Aorta (tissue), 5 donors: ENCODE measurements around the gene HEY2. TPM values are rescaled to one million over a fixed set of nuclear protein-coding genes. Genes with fewer than 3 reads are reported as not detected.

ENCODE experiments used
- ATAC-seq: fragments of 200-7000 bp; cut with Tn5 transposase; one replicate; pipeline ENCODE4 v1.9.1; 2022; ENCODE audit warnings: moderate library complexity; ENCODE audit not compliant: low FRiP score
- DNase-seq, 2 donors: peaks; one replicate each; pipeline ENCODE4 v3.0.0-alpha.2; 2020
- H3K27ac ChIP-seq, 2 donors: one replicate each; pipeline ENCODE4 v1.5.1; 2013; ENCODE audit warnings: low read length in 2 of 2, mild to moderate bottlenecking in 2 of 2, moderate library complexity in 2 of 2, control low read depth in 1 of 2, inconsistent platforms in 1 of 2, low read depth in 1 of 2
- H3K27me3 ChIP-seq, 2 donors: one replicate each; pipeline ENCODE4 v1.6.1; 2013; ENCODE audit warnings: control low read depth in 1 of 2, low read length in 1 of 2, mild to moderate bottlenecking in 1 of 2, moderate library complexity in 1 of 2; ENCODE audit not compliant: insufficient read depth in 2 of 2, control insufficient read depth in 1 of 2
- H3K36me3 ChIP-seq, 2 donors: one replicate each; pipeline ENCODE4 v1.6.1; 2013; ENCODE audit warnings: control low read depth in 1 of 2, low read length in 1 of 2, mild to moderate bottlenecking in 1 of 2; ENCODE audit not compliant: insufficient read depth in 2 of 2, control insufficient read depth in 1 of 2
- H3K4me1 ChIP-seq, 2 donors: one replicate each; pipeline ENCODE4 v1.6.1; 2013; ENCODE audit warnings: low read length in 2 of 2, control low read depth in 1 of 2, mild to moderate bottlenecking in 1 of 2, moderate library complexity in 1 of 2; ENCODE audit not compliant: insufficient read depth in 2 of 2, control insufficient read depth in 1 of 2
- H3K4me3 ChIP-seq, 2 donors: one replicate each; pipeline ENCODE4 v1.5.1; 2013; ENCODE audit warnings: low read length in 2 of 2, control low read depth in 1 of 2, mild to moderate bottlenecking in 1 of 2
- H3K9me3 ChIP-seq: one replicate; pipeline ENCODE4 v1.6.1; 2013; ENCODE audit warnings: mild to moderate bottlenecking, low read length; ENCODE audit not compliant: control insufficient read depth
- WGBS, 2 donors: extraction: QIAGEN DNeasy Blood & Tissue Kit; methylation state at CpG; one replicate each; pipeline ENCODE4 v1.1.7; 2013; 5-methylcytosine and 5-hydroxymethylcytosine counted together
- intact Hi-C, 2 donors: fragments of 100-400 bp; cut with DNase I; formaldehyde crosslinking; loops; one replicate each; pipeline versions ENCODE4 v1.14.2 to v1.15.0; 2022
- polyA plus RNA-seq, 2 donors: library from polyadenylated mRNA; stranded (reverse); fragments of 200-250 nt; gene quantifications; one replicate each; pipeline ENCODE4 v1.2.3, GENCODE V29; 2013
- total RNA-seq, 2 donors: library from RNA; stranded (reverse); fragmentation: NEBNext Ultra II Directional; extraction: Animal tissue kit (Norgen Biotek cat#: 25700); gene quantifications; one replicate each; pipeline ENCODE4 v1.2.1, GENCODE V29; 2021
- donor health status: healthy with polysubstance abuse.
- donor health status: Bipolar disorder and iron deficiency.
- donor health status: DM: no; HTN: no; CAD: no.
- donor health status: DM: no; HTN: no; CAD: no.
- donor health status: DM: yes; HTN: yes; CAD: no.

Gene HEY2
- total and polyA plus RNA-seq, 4 donors: 19.1 to 46.1 (median 24.5) TPM

- ATAC-seq (peak; percentile 23), DNase-seq (peak; percentile 73 to 87)
- H3K27ac ChIP-seq: peak overlapping the region; percentile 76 to 100
- intact Hi-C loops: loop anchor here (2.0 to 10.0 kb wide), 7 partner anchors 73 to 385 kb away; no protein-coding TSS in a partner anchor
- 0 to 1% methylated on average over 76 of the region's 76 CpGs for WGBS, 2 donors
- no peaks in the 10 kb centered on the region for H3K36me3 ChIP-seq
- H3K4me3 ChIP-seq: peak overlapping the region; percentile 38 to 80
- H3K27me3 ChIP-seq: no peaks in the 10 kb centered on the region
- peaks cover 0 to 3% of the 10 kb centered on the region in 2 donors for H3K4me1 ChIP-seq
- no peaks in the 10 kb centered on the region for H3K9me3 ChIP-seq
Measured at GRCh38 chr6:125747589-125748405, 1.6 kb upstream of the HEY2 start.

GRCh38 chr6:125748406-125749172, 843 bp upstream of the HEY2 start:
- intact Hi-C loops: loop anchor here (5.0 to 10.0 kb wide), 6 partner anchors 136 to 386 kb away; no protein-coding TSS in a partner anchor
- H3K27me3 ChIP-seq: no peaks in the 10 kb centered on the region
- H3K27ac ChIP-seq: peak overlapping the region; percentile 76 to 100
- DNase-seq (no peak), ATAC-seq (peak; percentile 31)
- peaks cover 0 to 3% of the 10 kb centered on the region in 2 donors for H3K4me1 ChIP-seq
- no peaks in the 10 kb centered on the region for H3K36me3 ChIP-seq
- H3K4me3 ChIP-seq: peak overlapping the region; percentile 38 to 80
- WGBS, 2 donors: 0% methylated on average over 42 of the region's 42 CpGs
- H3K9me3 ChIP-seq: no peaks in the 10 kb centered on the region

GRCh38 chr6:125749865-125750691, 646 bp downstream of the HEY2 start:
- intact Hi-C loops: loop anchor here (5.0 to 10.0 kb wide), 6 partner anchors 138 to 388 kb away; no protein-coding TSS in a partner anchor
- no peaks in the 10 kb centered on the region for H3K9me3 ChIP-seq
- H3K4me3 ChIP-seq: peak overlapping the region; percentile 90 to 93
- peak; percentile 49 to 80 for DNase-seq
- H3K36me3 ChIP-seq: no peaks in the 10 kb centered on the region
- H3K4me1 ChIP-seq: peaks cover 2 to 5% of the 10 kb centered on the region in 2 donors
- H3K27me3 ChIP-seq: no peaks in the 10 kb centered on the region
- peak; percentile 25 for ATAC-seq
- H3K27ac ChIP-seq: peak overlapping the region; percentile 72 to 92
- WGBS, 2 donors: 1% methylated on average over 35 of the region's 35 CpGs

- DNase-seq: no peak
- ATAC-seq: no peak
- intact Hi-C loops: no loop called here
- Histone ChIP-seq H3K4me3 (peak overlapping the region; percentile 90 to 93), H3K27me3 (no peaks in the 10 kb centered on the region), H3K36me3 (no peaks in the 10 kb centered on the region), H3K27ac (peak overlapping the region in 1 of 2 donors; percentile 34), H3K4me1 (peaks cover 2 to 4% of the 10 kb centered on the region in 2 donors), H3K9me3 (no peaks in the 10 kb centered on the region)
- 1% methylated on average over 4 of the region's 4 CpGs for WGBS, 2 donors
Measured at GRCh38 chr6:125750692-125751333, 1.4 kb downstream of the HEY2 start.

GRCh38 chr6:125751334-125751916, 2.0 kb downstream of the HEY2 start:
- Histone ChIP-seq H3K27me3 (no peaks in the 10 kb centered on the region), H3K4me3 (peak overlapping the region; percentile 90 to 93), H3K9me3 (no peaks in the 10 kb centered on the region), H3K36me3 (no peaks in the 10 kb centered on the region), H3K27ac (peak overlapping the region in 1 of 2 donors; percentile 34), H3K4me1 (peaks cover 2 to 4% of the 10 kb centered on the region in 2 donors)
- no peak for DNase-seq
- no peak for ATAC-seq
- intact Hi-C loops: no loop called here
- WGBS, 2 donors: 2 to 4% methylated on average over 6 of the region's 6 CpGs

- Histone ChIP-seq H3K4me3 (peak overlapping the region; percentile 36 to 56), H3K36me3 (no peaks in the 10 kb centered on the region), H3K4me1 (peaks cover 2 to 4% of the 10 kb centered on the region in 2 donors), H3K27ac (peak overlapping the region in 1 of 2 donors; percentile 58), H3K27me3 (no peaks in the 10 kb centered on the region), H3K9me3 (no peaks in the 10 kb centered on the region)
- WGBS, 2 donors: 2 to 7% methylated on average over 2 of the region's 2 CpGs
- no peak for DNase-seq
- intact Hi-C loops: no loop called here
- no peak for ATAC-seq
Measured at GRCh38 chr6:125752773-125753172, 3.3 kb downstream of the HEY2 start.

- intact Hi-C loops: no loop called here
- Histone ChIP-seq H3K4me3 (peak overlapping the region; percentile 36 to 56), H3K9me3 (no peaks in the 10 kb centered on the region), H3K27me3 (no peaks in the 10 kb centered on the region), H3K4me1 (peaks cover 2 to 4% of the 10 kb centered on the region in 2 donors), H3K27ac (peak overlapping the region in 1 of 2 donors; percentile 58), H3K36me3 (no peaks in the 10 kb centered on the region)
- WGBS, 2 donors: 1 to 6% methylated on average over 5 of the region's 5 CpGs
- DNase-seq (no peak), ATAC-seq (no peak)
Measured at GRCh38 chr6:125753218-125753936, 3.9 kb downstream of the HEY2 start.
